GM19099 (cell line): ENCODE results near the gene OR4C46.

ENCODE experiments used
- POLR2A ChIP-seq: IDR thresholded peaks from 3 replicates; pipeline ENCODE4 v1.6.1; 2011; ENCODE audit warnings: low read depth; ENCODE audit not compliant: insufficient read length; ENCODE audit errors: extremely low read depth

The OR4C46 gene

DNA sequence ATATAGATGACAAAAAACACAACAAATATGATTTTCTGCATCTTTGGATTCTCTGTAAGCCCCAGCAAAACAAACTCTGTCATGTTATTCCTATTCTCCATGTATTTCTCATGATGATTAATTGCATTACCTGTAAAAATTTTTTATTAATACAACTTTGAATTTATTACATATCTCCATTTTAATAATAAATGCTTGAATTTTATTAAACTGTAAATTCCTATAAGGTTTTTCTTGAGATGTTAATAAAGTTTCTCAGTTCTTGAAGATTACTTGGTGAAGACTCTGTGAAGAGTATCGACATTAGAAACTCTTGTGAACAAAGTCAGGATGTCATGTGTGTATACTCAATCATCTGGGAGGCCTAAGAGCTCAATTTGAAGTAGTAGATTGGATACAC is at the start of gene OR4C46:
TSS of gene OR4C46 (minus strand) at position 101 of the 400 bp plus-strand sequence. CDS start at position 101, 0 bp downstream.
- no peak for TF ChIP-seq POLR2A

DNA sequence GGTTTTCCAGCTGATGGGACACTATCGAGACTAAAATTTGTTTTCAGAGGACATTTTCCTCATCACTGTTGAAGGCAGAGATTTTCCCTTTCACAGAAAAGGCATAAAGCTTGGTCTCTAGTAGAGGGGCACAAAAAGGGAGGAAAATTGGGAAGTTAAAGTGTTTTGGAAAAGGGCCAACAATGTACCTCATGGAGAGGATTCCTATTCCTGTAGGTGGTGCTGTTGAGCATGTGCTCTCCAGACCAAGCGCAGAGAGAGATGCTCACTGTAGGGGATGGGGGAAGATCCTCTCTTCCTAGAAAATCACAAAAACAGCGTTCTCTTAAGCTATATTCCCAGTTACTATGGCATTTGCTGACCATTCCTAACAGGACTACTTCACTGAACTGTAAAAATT is 44.9 kb downstream of the OR4C46 start:
- TF ChIP-seq POLR2A: no peak

DNA sequence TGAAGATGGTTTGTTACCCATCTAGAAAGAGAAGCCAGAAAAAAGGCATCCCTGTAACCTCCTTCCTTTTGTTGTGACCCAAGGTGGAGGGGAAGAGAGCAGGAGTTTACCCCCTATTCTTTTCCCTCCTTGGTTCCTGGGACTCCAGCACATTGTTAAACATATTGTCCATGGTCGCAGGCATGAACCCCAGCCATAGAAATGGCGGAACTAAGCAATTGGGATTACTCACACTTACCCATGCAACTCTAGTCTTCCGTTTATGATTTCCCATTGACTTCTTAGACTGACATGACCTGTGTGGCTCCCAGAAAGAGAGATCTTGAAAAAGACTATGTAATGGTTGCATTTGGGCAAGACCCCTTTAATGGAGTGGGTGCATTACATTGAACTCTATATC is 45.4 kb downstream of the OR4C46 start:
- TF ChIP-seq POLR2A: no peak
